Kidney (tissue), 14 donors: ENCODE data around the gene ITIH4. TPM values are rescaled to one million over a fixed set of nuclear protein-coding genes. Genes with fewer than 3 reads are reported as not detected.

Experiments used
- DNase-seq, 5 donors: peaks; one replicate each; pipeline ENCODE4 v3.0.0-alpha.2; 2013 to 2020
- FAIRE-seq: peaks from 2 replicates; lab custom pipeline; 2012; peaks lifted over from hg19 to GRCh38; lab: Jason Lieb, UNC
- H3K27ac ChIP-seq, 2 donors: one replicate each; pipeline ENCODE4 v1.7.0; 2013; ENCODE audit warnings: low read depth in 2 of 2, low read length in 2 of 2, inconsistent platforms in 1 of 2
- H3K27me3 ChIP-seq: one replicate; pipeline ENCODE4 v1.7.1; 2013; ENCODE audit warnings: low read length, inconsistent platforms; ENCODE audit not compliant: control insufficient read depth, insufficient read depth
- H3K36me3 ChIP-seq, 3 donors: one replicate each; pipeline versions ENCODE4 v1.7.0 to v1.7.1; 2013; ENCODE audit warnings: low read length in 3 of 3, control low read depth in 1 of 3, inconsistent platforms in 1 of 3; ENCODE audit not compliant: insufficient read depth in 3 of 3, control insufficient read depth in 2 of 3
- H3K4me1 ChIP-seq, 3 donors: one replicate each; pipeline versions ENCODE4 v1.7.0 to v1.7.1; 2013; ENCODE audit warnings: low read length in 3 of 3, inconsistent platforms in 1 of 3, low read depth in 1 of 3; ENCODE audit not compliant: control insufficient read depth in 2 of 3, insufficient read depth in 2 of 3
- H3K4me3 ChIP-seq, 3 donors: one replicate each; pipeline versions ENCODE4 v1.7.0 to v1.8.1; 2013; ENCODE audit warnings: low read length in 3 of 3, control low read depth in 1 of 3, inconsistent platforms in 1 of 3
- H3K9ac ChIP-seq, 3 donors: one replicate each; pipeline versions ENCODE4 v1.7.0 to v1.7.1; 2013; ENCODE audit warnings: low read length in 3 of 3, control low read depth in 1 of 3, inconsistent platforms in 1 of 3
- H3K9me3 ChIP-seq, 3 donors: one replicate each; pipeline versions ENCODE4 v1.7.0 to v1.7.1; 2013; ENCODE audit warnings: low read length in 3 of 3, control low read depth in 1 of 3, inconsistent platforms in 1 of 3; ENCODE audit not compliant: control insufficient read depth in 2 of 3, insufficient read depth in 1 of 3
- intact Hi-C: fragments of 100-400 bp; cut with DNase I; formaldehyde crosslinking; loops from one replicate; pipeline ENCODE4 v1.11.1; 2022
- polyA plus RNA-seq: library from polyadenylated mRNA; stranded (reverse); fragments of 350-450 nt; fragmentation: Illumina TruSeq; extraction: RNeasy Lipid Tissue Mini Kit (QIAGEN cat#74804); gene quantifications from one replicate; pipeline ENCODE4 v1.2.3, GENCODE V29; 2014; ENCODE audit warnings: low read depth, low replicate concordance; ENCODE audit not compliant: insufficient read depth
- total RNA-seq: library from RNA; stranded (reverse); fragmentation: NEBNext Ultra II Directional; extraction: Animal tissue kit (Norgen Biotek cat#: 25700); gene quantifications from one replicate; pipeline ENCODE4 v1.2.1, GENCODE V29; 2021
- TF ChIP-seq, protein P1 (sequence below): IDR thresholded peaks from 3 replicates; pipeline ENCODE4 v1.5.1; 2012; ENCODE audit warnings: mild to moderate bottlenecking, moderate library complexity, borderline replicate concordance; ENCODE audit not compliant: insufficient read depth; ENCODE audit errors: extremely low read depth
- donor health status: control.
- donor health status: control.
- donor health status: control.
- donor health status: control.
- donor health status: control.
- donor health status: DM: yes; HTN: yes; CAD: no.
- donor health status: Normal renal cell carcinoma (clear cell type).

ITIH4 gene
- total and polyA plus RNA-seq, 2 donors from 2014 or later: 12.9 to 15.4 TPM

DNA sequence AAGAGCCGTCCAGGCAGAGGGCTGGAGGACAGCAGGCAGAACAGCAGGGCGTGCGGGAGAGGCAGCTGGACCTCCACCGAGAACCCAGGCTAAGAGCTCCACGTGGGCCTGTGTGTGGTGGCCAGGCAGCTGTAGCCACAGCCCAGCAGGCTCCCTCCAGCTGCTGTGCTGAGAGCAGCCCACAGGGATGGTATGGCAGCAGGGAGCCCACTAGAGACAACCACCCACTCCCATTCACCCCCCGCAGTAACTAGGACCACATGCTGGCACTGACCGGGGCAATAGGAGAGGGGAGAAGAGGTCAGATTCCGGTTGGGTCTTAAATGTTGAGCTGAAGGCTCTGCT is 29.9 kb upstream of the ITIH4 start:
- Histone ChIP-seq H3K9ac (no peak overlapping the region), H3K9me3 (no peaks in the 10 kb centered on the region), H3K36me3 (no peaks in the 10 kb centered on the region), H3K4me3 (no peak overlapping the region), H3K4me1 (no peaks in the 10 kb centered on the region), H3K27ac (no peak overlapping the region), H3K27me3 (no peaks in the 10 kb centered on the region)
- DNase-seq (no peak), FAIRE-seq (no peak)
- intact Hi-C loops: no loop called here
- TF ChIP-seq, protein P1, sequence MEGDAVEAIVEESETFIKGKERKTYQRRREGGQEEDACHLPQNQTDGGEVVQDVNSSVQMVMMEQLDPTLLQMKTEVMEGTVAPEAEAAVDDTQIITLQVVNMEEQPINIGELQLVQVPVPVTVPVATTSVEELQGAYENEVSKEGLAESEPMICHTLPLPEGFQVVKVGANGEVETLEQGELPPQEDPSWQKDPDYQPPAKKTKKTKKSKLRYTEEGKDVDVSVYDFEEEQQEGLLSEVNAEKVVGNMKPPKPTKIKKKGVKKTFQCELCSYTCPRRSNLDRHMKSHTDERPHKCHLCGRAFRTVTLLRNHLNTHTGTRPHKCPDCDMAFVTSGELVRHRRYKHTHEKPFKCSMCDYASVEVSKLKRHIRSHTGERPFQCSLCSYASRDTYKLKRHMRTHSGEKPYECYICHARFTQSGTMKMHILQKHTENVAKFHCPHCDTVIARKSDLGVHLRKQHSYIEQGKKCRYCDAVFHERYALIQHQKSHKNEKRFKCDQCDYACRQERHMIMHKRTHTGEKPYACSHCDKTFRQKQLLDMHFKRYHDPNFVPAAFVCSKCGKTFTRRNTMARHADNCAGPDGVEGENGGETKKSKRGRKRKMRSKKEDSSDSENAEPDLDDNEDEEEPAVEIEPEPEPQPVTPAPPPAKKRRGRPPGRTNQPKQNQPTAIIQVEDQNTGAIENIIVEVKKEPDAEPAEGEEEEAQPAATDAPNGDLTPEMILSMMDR: no peak

DNA sequence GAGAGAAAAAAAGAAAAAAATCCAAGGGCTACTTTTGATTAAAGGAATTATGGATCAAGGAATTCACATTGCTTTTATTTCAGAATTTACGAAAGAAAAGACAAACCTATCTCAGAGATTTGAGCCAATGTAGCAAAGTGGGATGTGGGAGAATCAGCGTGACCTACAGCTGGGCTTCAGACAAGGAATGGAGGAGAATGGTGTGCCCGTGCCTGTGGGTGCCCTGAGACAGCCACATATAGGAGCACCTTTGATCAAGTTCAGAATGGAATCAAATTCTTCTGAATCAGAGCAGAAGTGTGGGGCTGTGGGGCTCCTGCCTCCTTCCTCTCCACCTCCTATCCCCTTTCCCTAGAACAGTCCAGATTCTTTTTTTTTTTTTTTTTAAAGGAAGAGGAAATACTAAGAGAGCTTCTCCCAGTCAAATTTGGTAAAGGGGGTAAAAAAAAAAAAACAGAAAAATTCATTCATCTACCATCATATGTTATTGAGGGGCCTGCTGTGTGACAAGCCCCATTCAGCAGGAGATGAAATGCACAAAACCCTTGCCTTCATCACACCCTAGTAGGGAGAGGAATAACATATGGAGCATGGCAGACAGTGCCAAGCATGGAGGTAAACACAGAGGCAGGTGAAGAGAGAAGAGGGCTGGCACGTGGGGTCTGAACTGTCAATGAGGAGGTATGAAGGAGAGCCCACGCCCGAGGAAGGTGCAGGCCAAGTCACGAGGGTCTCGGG is 29.4 kb upstream of the ITIH4 start:
- intact Hi-C loops: no loop called here
- no peak for FAIRE-seq
- Histone ChIP-seq H3K9ac (no peak overlapping the region), H3K4me1 (no peaks in the 10 kb centered on the region), H3K27me3 (no peaks in the 10 kb centered on the region), H3K4me3 (no peak overlapping the region), H3K27ac (no peak overlapping the region), H3K9me3 (no peaks in the 10 kb centered on the region), H3K36me3 (no peaks in the 10 kb centered on the region)
- no peak for DNase-seq
- TF ChIP-seq, protein P1: no peak

DNA sequence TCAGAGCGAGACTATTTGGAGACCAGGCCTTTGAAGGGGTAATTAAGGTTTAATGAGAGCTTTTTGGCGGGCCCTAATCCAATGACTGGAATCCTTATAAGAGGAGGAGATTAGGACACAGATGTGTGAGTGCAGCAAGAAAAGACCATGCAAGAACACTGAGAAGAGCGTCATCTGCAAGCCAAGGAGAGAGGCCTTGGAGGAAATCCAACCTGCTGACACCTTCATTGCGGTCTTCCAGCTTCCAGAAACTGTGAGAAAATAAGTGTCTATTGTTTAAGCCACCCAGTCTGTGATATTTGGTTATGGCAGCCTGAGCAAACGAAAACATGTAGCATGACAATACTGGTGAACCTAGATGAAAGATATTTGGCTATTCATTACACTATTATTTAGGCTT is 27.4 kb upstream of the ITIH4 start:
- FAIRE-seq (no peak), DNase-seq (no peak)
- Histone ChIP-seq H3K27me3 (no peaks in the 10 kb centered on the region), H3K4me1 (no peaks in the 10 kb centered on the region), H3K4me3 (no peak overlapping the region), H3K9me3 (no peaks in the 10 kb centered on the region), H3K9ac (no peak overlapping the region), H3K27ac (no peak overlapping the region), H3K36me3 (peaks cover 0 to 3% (median 0%) of the 10 kb centered on the region in 3 donors)
- intact Hi-C loops: no loop called here
- TF ChIP-seq, protein P1: no peak
